ENCODE results near the gene CXCR4. TPM values are rescaled to one million over a fixed set of nuclear protein-coding genes. Genes with fewer than 3 reads are reported as not detected.

CXCR4 gene
- total RNA-seq, 1 donor from 2014 or later = 0.88 TPM

GRCh38 chr2:136134126-136134525, 16.2 kb upstream of the CXCR4 start:
- no peak for DNase-seq (ENCODE audit: low read depth)
- Histone ChIP-seq H3K27me3 (ENCODE audit: control insufficient read depth, insufficient read depth, low read length) (no peaks in the 10 kb centered on the region), H3K4me3 (ENCODE audit: low read depth, low read length) (no peak overlapping the region), H3K36me3 (ENCODE audit: control insufficient read depth, insufficient read depth, low read length) (no peaks in the 10 kb centered on the region)
- no peak for TF ChIP-seq CTCF (IDR thresholded peaks at IDR 0.05; ENCODE audit: insufficient read depth, low read length, poor library complexity, severe bottlenecking)

GRCh38 chr2:136133586-136133985, 15.6 kb upstream of the CXCR4 start:
- no peak for TF ChIP-seq CTCF (IDR thresholded peaks at IDR 0.05; ENCODE audit: insufficient read depth, low read length, poor library complexity, severe bottlenecking)
- DNase-seq (ENCODE audit: low read depth) = no peak
- H3K27me3 ChIP-seq (ENCODE audit: control insufficient read depth, insufficient read depth, low read length) = no peaks in the 10 kb centered on the region
- H3K4me3 ChIP-seq (ENCODE audit: low read depth, low read length) = no peak overlapping the region
- no peaks in the 10 kb centered on the region for H3K36me3 ChIP-seq (ENCODE audit: control insufficient read depth, insufficient read depth, low read length)

GRCh38 chr2:136133176-136133575, 15.2 kb upstream of the CXCR4 start:
- no peak for DNase-seq (ENCODE audit: low read depth)
- no peaks in the 10 kb centered on the region for H3K27me3 ChIP-seq (ENCODE audit: control insufficient read depth, insufficient read depth, low read length)
- H3K36me3 ChIP-seq (ENCODE audit: control insufficient read depth, insufficient read depth, low read length) = no peaks in the 10 kb centered on the region
- no peak overlapping the region for H3K4me3 ChIP-seq (ENCODE audit: low read depth, low read length)
- no peak for TF ChIP-seq CTCF (IDR thresholded peaks at IDR 0.05; ENCODE audit: insufficient read depth, low read length, poor library complexity, severe bottlenecking)

- H3K27me3 ChIP-seq (ENCODE audit: control insufficient read depth, insufficient read depth, low read length) = no peaks in the 10 kb centered on the region
- no peak for TF ChIP-seq CTCF (IDR thresholded peaks at IDR 0.05; ENCODE audit: insufficient read depth, low read length, poor library complexity, severe bottlenecking)
- H3K36me3 ChIP-seq (ENCODE audit: control insufficient read depth, insufficient read depth, low read length) = no peaks in the 10 kb centered on the region
- H3K4me3 ChIP-seq (ENCODE audit: low read depth, low read length) = no peak overlapping the region
- DNase-seq (ENCODE audit: low read depth) = no peak
These were observed 14.8 kb upstream of the CXCR4 start for GRCh38 chr2:136132825-136133155.

GRCh38 chr2:136131961-136132824, 14.2 kb upstream of the CXCR4 start:
- Histone ChIP-seq H3K4me3 (ENCODE audit: low read depth, low read length) (no peak overlapping the region), H3K27me3 (ENCODE audit: control insufficient read depth, insufficient read depth, low read length) (no peaks in the 10 kb centered on the region), H3K36me3 (ENCODE audit: control insufficient read depth, insufficient read depth, low read length) (no peaks in the 10 kb centered on the region)
- no peak for TF ChIP-seq CTCF (IDR thresholded peaks at IDR 0.05; ENCODE audit: insufficient read depth, low read length, poor library complexity, severe bottlenecking)
- DNase-seq (ENCODE audit: low read depth) = no peak

GRCh38 chr2:136131484-136131960, 13.6 kb upstream of the CXCR4 start:
- H3K4me3 ChIP-seq (ENCODE audit: low read depth, low read length) = no peak overlapping the region
- TF ChIP-seq CTCF (IDR thresholded peaks at IDR 0.05; ENCODE audit: insufficient read depth, low read length, poor library complexity, severe bottlenecking) = no peak
- H3K27me3 ChIP-seq (ENCODE audit: control insufficient read depth, insufficient read depth, low read length) = peaks cover 2% of the 10 kb centered on the region
- no peak for DNase-seq (ENCODE audit: low read depth)
- no peaks in the 10 kb centered on the region for H3K36me3 ChIP-seq (ENCODE audit: control insufficient read depth, insufficient read depth, low read length)
